Osteocyte (in vitro differentiated cells): Measurements from ENCODE around the gene GRIA1. TPM values are rescaled to one million over a fixed set of nuclear protein-coding genes. Genes with fewer than 3 reads are reported as not detected.

Experiments used
- DNase-seq: peaks from one replicate; pipeline ENCODE4 v3.0.0; 2021; ENCODE audit warnings: mixed read lengths; ENCODE audit not compliant: unreplicated experiment; ENCODE audit errors: extremely low spot score
- H3K27ac Mint-ChIP-seq: one replicate; pipeline ENCODE4 v1.8.0; 2021; ENCODE audit warnings: mild to moderate bottlenecking, mixed read lengths; ENCODE audit not compliant: unreplicated experiment
- H3K27me3 Mint-ChIP-seq: one replicate; pipeline ENCODE4 v1.8.0; 2021; ENCODE audit warnings: mixed read lengths; ENCODE audit not compliant: unreplicated experiment
- H3K36me3 Mint-ChIP-seq: one replicate; pipeline ENCODE4 v1.8.0; 2021; ENCODE audit warnings: mixed read lengths; ENCODE audit not compliant: unreplicated experiment
- H3K4me1 Mint-ChIP-seq: one replicate; pipeline ENCODE4 v1.8.0; 2021; ENCODE audit warnings: mixed read lengths; ENCODE audit not compliant: unreplicated experiment
- H3K4me3 Mint-ChIP-seq: one replicate; pipeline ENCODE4 v1.8.0; 2021; ENCODE audit warnings: mild to moderate bottlenecking, moderate library complexity, mixed read lengths; ENCODE audit not compliant: unreplicated experiment
- H3K9me3 Mint-ChIP-seq: one replicate; pipeline ENCODE4 v1.8.0; 2021; ENCODE audit warnings: mixed read lengths; ENCODE audit not compliant: unreplicated experiment
- total RNA-seq: library from RNA; stranded (reverse); gene quantifications from 2 replicates; pipeline ENCODE4 v1.2.1, GENCODE V29; 2021
- TF ChIP-seq, protein P1 (sequence below): fragments of 200-600 bp; sonication (generic); IDR thresholded peaks from 2 replicates; pipeline ENCODE4 v1.5.0; 2021; ENCODE audit warnings: antibody characterized with exemption, mild to moderate bottlenecking, moderate library complexity

GRIA1 gene
- total RNA-seq, 1 donor from 2014 or later = 48.8 TPM

- Mint-ChIP-seq H3K27me3 (no peaks in the 10 kb centered on the region), H3K4me3 (no peak overlapping the region), H3K4me1 (peaks cover 13% of the 10 kb centered on the region), H3K27ac (no peak overlapping the region), H3K36me3 (peaks cover 15% of the 10 kb centered on the region), H3K9me3 (peaks cover 4% of the 10 kb centered on the region)
- TF ChIP-seq, protein P1, sequence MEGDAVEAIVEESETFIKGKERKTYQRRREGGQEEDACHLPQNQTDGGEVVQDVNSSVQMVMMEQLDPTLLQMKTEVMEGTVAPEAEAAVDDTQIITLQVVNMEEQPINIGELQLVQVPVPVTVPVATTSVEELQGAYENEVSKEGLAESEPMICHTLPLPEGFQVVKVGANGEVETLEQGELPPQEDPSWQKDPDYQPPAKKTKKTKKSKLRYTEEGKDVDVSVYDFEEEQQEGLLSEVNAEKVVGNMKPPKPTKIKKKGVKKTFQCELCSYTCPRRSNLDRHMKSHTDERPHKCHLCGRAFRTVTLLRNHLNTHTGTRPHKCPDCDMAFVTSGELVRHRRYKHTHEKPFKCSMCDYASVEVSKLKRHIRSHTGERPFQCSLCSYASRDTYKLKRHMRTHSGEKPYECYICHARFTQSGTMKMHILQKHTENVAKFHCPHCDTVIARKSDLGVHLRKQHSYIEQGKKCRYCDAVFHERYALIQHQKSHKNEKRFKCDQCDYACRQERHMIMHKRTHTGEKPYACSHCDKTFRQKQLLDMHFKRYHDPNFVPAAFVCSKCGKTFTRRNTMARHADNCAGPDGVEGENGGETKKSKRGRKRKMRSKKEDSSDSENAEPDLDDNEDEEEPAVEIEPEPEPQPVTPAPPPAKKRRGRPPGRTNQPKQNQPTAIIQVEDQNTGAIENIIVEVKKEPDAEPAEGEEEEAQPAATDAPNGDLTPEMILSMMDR = no peak
- DNase-seq = no peak
Observed at GRCh38 chr5:153783362-153783658, 292.8 kb downstream of the GRIA1 start.

DNA sequence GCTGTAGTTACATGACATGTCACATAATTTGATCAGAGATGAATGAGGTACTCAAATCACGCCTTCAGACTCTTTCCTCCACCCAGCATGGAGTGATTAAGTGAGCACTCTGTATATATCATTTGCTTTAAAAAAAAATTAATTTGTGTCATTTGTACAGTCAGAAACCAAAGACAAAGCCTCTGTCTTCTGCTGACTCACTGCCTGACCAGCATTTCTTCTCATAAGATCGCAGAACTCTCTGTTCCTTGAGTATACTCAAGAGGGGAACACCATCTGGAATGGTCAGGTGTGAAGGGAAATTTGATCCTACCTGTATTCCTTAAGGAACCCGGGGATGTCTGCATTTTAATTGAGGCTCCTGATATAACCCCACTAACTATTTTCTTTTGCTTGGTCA lies 293.8 kb downstream of the GRIA1 start:
- DNase-seq = no peak
- no peak overlapping the region for H3K27ac Mint-ChIP-seq
- H3K9me3 Mint-ChIP-seq = peaks cover 7% of the 10 kb centered on the region
- H3K4me3 Mint-ChIP-seq = no peak overlapping the region
- H3K4me1 Mint-ChIP-seq = peaks cover 13% of the 10 kb centered on the region
- no peaks in the 10 kb centered on the region for H3K27me3 Mint-ChIP-seq
- TF ChIP-seq, protein P1 = no peak
- peaks cover 17% of the 10 kb centered on the region for H3K36me3 Mint-ChIP-seq

- Mint-ChIP-seq H3K27ac (no peak overlapping the region), H3K4me1 (peaks cover 5% of the 10 kb centered on the region), H3K27me3 (no peaks in the 10 kb centered on the region), H3K36me3 (peaks cover 8% of the 10 kb centered on the region), H3K9me3 (peaks cover 7% of the 10 kb centered on the region), H3K4me3 (no peak overlapping the region)
- no peak for DNase-seq
- TF ChIP-seq, protein P1 = no peak
Observed at GRCh38 chr5:153791339-153791738, 300.9 kb downstream of the GRIA1 start.

DNA sequence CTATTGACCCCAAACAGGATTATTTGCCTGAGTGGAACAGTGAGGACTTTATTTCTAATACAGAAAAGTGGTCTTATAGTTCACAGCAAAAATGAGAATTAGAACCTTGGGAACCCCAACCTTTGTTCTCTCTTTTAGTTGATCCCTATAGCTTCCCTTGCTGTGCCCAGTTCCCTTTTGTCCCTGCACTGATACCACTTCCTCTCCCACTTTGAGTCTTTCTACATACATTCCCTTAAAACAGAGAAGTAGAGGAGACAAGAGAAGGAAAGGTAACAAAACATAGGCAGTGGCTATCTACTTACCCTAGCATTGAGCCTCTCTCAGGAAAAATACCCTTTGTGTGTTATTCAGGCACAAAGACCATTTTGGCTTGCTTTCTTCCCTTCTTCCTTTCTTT lies 301.8 kb downstream of the GRIA1 start:
- H3K4me3 Mint-ChIP-seq = no peak overlapping the region
- DNase-seq = no peak
- no peaks in the 10 kb centered on the region for H3K27me3 Mint-ChIP-seq
- peaks cover 7% of the 10 kb centered on the region for H3K9me3 Mint-ChIP-seq
- no peaks in the 10 kb centered on the region for H3K4me1 Mint-ChIP-seq
- TF ChIP-seq, protein P1 = no peak
- H3K27ac Mint-ChIP-seq = no peak overlapping the region
- peaks cover 7% of the 10 kb centered on the region for H3K36me3 Mint-ChIP-seq

GRCh38 chr5:153793699-153794098 lies 303.2 kb downstream of the GRIA1 start:
- Mint-ChIP-seq H3K36me3 (no peaks in the 10 kb centered on the region), H3K9me3 (no peaks in the 10 kb centered on the region), H3K27me3 (no peaks in the 10 kb centered on the region), H3K4me1 (peaks cover 4% of the 10 kb centered on the region), H3K4me3 (no peak overlapping the region), H3K27ac (no peak overlapping the region)
- TF ChIP-seq, protein P1 = no peak
- DNase-seq = no peak
